HG02938 (cell line): ENCODE results near the gene CAMK2D.

ENCODE experiments used
- ATAC-seq: cut with Tn5 transposase; IDR thresholded peaks from one replicate; pipeline ENCODE4 v1.9.1; 2021; ENCODE audit warnings: mild to moderate bottlenecking, moderate library complexity; ENCODE audit not compliant: unreplicated experiment

The CAMK2D gene

DNA sequence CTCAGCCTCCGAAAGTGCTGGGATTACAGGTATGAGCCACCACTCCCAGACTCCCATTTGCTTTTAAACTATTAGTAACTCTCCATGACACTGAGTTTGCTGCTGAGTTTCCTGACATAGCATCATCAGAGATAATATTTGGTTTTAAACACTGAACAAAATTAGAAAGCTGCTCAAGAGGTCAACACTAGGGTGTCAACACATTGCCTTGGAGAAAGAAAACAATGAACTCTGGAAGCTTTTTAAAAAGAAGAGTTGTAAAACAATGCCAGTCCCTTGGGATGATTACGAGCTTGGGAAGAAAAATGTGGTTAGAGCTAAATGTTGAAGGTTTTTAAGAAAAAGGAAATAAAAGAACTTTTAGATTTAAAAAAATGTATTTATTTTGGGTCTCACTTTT lies 264.8 kb downstream of the CAMK2D start:
- ATAC-seq, result no peak

DNA sequence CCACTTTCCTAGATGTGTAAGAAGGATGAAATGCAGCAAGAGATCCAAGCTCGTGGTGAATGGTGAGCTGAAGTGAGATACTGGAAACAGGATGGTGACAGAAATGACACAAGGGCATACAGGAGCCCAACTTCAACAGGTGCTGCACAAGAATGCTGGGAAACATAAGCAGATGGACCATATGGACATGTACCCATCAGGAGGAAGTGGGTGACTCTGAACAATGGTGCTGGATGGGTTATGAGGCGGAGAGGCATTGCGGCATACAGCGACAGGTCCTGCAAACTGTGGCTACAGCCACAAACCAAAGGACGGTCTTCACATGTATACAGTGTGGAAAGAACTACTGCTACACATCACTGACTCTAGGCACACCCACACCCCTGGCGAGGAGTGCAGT lies 265.7 kb downstream of the CAMK2D start:
- no peak for ATAC-seq

DNA sequence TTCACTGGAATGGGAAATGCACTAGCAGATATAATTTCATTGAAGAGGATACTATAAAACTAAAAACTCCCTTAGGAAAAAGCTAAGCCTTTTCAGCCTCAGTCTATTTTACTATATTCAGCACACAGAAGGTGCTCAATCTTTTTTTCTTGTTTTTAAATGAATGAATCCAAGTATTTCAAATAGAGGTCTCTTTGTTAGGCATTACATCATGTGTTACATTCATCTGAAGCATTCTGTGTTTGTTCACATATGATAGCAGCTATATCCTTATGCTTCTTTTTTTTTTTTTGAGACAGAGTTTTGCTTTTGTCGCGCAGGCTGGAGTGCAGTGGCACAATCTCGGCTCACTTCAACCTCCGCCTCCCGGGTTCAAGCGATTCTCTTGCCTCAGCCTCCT lies 278.4 kb downstream of the CAMK2D start:
- no peak for ATAC-seq

DNA sequence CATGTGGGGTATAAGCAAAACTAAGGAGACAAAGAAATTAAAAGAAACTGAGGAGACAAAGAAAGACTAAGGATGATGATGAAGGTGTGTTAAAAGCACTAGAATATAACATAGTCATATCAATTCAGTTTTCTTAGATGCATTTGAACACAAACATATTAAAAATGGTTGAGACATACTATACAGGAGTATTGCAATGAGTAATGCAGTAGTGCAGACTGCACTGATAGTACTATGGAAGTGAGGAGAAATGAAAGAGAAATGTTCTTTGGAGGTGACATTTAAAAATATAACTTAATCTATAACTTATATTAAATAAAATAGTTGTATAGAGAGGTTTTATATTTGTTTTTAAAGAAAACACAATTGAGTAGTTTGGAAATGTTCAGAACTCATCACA lies 279.2 kb downstream of the CAMK2D start:
- no peak for ATAC-seq

DNA sequence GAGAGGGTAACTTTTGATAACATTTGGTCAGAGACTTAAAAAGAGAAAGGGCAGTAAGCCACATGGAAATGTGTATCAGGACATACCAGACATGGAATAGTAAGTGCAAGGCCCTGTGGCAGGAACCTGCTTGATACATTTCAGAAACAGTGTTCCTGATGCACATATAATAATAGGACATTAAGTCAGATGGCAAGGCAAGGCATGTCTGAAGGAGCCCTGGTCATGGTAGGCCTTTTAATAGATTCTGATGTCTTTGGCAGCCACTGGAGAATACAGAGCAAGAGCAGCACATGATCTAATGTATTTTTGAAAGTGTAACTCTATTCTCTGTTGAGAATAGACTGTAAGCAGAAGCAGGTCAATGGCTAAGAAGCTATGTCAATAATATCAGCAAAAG lies 279.7 kb downstream of the CAMK2D start:
- no peak for ATAC-seq

DNA sequence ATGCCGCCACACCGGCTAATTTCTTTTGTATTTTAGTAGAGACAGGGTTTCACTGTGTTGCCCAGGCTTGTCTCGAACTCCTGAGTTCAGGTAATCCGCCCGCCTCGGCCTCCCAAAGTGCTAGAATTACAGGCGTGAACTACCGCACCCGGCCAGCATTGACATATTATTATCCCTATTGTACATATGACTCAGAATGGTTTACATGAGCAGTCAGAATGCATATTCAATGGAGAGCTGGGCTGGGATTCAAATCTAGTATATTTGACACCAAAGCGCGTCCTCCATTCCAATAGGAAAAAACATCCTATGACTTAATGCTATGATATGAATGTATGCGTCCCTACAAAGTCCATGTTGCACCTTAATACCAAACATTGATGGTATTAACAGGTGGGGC lies 281.4 kb downstream of the CAMK2D start:
- ATAC-seq, result no peak

DNA sequence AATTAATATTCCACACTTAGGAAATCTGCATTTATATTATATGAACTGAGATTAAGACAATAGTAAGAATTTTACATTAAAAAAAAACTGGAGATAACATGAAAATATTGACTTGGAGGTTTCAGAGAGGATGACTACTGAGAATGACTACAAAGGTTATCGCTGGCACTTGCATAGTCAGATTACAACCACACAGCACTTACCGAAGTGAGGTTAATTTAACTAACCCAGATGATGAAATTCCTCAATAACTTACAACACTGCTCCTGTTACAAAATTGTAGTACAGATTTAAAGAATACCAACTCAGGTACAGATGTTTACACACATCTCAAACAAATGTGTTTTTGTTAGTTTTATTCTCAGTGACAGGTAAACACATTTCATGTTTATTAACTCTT lies 283.5 kb downstream of the CAMK2D start:
- ATAC-seq, result no peak

DNA sequence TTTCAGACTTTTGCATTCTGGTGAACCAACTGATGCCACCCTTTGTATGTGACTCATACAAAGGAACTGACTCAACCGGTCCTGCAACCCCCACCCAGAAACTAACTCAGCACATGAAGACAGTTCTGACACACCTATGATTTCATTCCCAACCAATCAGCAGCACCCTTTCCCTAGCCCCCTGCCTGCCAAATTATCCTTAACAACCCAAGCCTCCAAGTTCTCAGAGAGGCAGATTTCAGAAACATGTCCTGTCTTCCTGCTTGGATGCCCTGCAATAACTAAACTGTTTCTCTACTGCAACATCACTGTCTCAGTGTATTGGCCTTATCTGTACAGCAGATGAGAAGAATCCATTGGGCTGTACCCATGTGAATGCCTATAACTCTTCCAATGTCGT lies 284.7 kb downstream of the CAMK2D start:
- ATAC-seq, result no peak

DNA sequence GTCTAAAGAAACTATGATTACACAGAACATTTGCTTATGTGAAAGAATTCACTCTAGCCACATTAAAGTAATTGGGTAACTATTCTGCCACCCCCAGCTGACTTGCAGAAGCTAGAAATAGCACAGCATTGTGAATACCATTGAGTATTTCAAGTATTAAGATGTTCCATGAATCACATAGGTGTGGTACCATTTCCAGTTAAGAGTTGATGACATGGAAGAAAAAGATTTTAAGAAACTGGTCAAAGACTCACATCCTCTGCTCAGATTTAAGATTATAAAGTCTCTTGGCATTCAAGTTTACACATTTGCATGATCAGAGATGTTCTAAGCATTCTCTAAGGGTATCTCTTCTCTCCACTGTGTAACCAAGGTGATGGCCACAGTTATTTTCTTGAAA lies 287.5 kb downstream of the CAMK2D start:
- no peak for ATAC-seq

DNA sequence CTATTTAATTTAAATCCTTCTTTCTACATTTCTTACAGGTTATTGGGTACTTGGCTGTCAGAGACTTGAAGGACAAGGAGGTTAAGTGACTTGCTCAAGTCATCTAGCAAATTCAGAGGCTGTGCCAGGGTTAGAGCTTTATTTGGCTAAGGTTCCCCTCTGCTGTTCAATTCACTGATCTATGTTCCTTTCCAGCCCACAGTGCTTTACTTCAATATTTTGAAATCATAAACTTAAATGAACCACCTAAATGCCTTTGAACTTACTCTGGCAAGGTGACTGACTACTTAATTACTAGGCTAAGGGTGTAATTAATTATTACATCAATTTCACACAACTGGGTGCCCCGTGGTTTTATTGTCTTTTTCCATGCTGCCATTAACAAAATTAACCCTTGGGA lies 288.7 kb downstream of the CAMK2D start:
- ATAC-seq, result no peak

DNA sequence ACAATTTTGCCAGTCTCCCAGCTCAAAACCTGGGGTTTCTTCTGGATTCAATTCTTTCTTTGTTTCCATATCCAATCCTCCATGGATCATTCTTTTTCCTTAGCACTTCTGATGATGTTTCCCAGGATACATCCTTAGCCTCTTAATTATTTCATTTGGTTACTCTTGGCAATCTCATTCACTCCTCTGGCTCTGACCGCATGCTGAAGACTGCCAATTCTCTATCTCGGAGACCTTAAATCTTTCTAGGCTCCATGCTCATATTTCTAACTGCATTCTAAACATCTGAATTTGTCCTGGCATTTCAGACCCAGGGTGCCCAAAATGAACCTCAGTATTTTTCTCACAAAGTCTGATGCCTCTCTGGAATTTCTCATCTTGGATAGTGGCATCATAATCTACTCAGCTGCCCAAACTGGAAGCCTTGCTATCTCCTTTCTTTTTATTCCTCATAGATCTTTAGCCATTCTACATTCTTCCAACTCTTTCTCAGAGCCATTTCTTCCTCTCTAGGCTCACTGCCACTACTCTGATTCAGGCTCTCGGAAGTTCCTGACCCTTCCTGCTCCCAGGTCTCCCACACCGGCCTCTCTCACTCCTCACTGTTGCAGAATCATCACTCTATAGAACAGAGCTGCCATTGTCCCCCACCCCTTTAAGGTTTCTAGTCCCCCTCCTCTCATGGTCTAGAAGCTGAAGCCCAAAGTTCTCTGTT lies 290.2 kb downstream of the CAMK2D start:
- no peak for ATAC-seq

DNA sequence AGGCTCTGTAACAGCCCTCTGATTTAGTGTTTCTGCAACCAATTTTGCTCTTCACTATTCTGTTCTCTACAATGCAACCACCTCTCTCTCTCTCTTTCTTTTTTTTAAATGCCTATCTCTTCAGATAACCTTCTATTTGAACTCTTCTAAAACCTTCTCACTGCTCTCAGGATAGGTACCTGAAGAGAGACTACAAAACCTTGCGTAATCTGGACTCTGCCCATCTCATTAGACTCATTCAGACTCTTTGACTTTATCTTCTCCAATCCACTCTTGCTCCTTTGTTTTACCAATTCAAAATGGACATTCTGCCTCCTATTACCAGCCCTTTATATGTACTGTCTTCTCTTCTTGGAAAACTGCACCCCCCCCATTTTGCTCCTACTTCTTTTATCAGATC lies 291.6 kb downstream of the CAMK2D start:
- no peak for ATAC-seq

DNA sequence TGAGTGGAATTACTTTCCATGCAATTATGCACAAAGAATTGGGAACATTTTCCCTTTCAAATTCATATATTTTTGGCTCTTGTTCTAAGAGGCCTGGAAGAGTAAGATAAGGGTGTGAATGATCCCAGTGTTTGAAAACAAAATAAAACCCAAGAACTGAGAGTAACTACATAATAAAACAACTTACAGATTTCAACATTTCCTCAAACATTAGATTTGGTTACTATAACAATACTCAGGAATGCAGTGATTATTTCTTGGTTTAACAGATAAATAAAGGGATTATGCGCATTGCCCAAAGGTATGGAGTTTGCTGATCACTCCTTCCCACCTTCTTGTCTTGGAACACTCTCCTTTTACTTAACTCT lies 292.5 kb downstream of the CAMK2D start:
- no peak for ATAC-seq

DNA sequence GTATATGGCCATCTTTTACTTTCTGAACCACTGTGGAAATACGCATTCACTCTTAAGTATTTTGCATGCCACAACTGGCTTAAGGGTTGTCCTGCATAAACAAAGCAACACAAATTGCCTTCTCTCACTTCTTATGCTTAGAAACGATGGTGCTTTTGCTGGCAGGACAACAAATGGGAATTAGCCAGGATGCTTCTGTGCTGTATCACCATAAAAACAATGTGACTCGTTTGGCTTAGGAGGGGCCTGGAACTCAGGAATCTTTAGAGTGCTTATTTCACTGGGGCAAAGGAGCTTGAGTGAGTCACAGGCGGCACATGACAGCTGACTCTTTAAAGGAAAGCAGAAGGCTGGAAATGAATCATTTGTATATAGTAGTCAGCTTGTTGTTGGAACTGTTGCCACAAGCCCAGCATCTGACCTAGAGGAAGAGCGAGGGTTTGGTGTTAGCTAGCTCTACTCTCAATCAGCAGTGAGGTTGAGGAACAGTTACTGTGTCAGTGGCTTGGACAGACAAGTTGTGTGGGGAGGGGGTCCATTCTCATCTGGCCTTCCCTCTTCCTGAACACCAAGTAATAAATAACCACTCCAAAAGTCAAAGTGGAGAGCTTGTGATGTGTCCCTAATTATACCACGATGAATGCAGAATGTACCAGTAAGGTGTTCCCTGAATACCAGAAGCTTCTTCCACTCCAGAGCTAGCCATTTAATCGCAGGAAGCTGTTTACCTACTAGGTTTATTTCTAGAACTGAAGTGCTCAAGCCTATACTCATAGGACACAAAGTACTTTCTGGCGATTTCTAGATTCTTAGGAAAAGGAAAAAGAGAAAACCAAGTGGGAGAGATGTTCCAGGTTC lies 293.1 kb downstream of the CAMK2D start:
- ATAC-seq, result no peak

DNA sequence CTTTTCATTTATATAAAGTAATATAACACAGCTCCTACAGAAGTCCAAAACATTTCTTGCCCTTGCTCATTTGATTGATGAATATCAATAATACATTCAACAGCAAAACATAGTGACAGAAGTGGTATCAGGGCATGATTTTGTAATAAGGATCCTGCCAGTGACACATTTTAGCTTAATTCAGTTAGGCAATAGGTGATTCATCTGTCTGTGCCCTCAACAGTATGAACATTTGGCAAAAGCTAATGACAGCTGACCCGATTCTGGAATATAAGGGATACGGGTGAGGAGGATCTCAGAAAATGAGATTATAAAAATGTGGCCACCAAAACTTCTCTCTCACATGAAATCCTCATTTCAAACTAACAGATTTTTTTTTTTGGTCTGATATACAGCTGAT lies 294.0 kb downstream of the CAMK2D start:
- no peak for ATAC-seq

DNA sequence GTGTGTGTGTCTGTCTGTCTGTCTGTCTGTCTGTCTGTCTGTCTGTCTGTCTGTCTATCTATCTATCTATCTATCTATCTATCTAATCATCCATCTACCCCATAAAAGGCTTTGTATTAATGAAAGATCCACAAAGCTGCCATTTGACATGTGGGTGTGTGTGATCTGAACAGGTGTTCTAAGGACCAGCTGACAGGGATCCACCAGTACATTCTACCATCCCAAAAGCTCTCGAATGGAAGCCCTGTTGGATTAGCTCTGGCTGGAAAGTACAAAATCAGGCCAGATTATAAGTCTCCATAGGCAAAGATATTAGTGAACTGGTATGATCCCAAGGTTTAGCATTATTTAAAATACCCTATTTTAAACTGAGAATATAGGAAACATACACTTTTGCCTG lies 299.3 kb downstream of the CAMK2D start:
- no peak for ATAC-seq

DNA sequence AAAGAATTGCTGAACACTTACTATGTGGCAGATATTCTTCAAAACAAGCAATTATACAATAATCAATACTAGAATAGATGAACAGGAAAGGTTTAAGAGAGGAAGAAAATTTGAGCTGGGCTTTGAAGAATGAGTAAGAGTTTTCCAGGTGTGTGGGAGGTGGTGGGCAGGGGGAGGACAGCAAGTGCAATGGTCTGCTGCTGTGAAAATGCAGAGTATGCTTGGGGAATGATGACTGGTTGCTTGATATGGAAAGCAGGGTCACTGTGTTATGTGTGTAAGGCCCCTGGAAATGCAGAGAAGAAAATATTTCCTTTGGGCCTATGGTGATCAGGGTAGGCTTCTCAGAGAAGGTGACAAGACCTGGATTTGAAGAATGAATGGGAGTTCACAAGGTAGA lies 300.3 kb downstream of the CAMK2D start:
- no peak for ATAC-seq

DNA sequence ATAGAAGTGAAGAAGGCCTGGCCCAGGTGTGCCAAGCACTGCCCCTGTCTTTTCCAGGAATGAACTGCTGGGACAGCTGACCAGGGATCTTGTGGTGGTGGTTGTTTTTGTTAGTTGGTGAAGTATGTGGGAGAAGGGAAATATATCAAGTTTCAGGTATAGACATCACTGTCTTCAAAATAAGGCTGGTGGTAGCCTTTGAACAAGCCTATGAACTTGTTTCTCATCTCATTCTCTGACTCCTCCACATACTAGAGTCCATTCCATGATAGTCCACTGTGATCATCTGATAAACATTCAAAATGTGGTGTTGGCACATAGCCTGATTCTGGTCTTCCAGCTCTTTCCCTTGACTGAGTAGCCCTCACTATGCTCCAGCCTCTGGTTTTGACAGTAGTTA lies 303.7 kb downstream of the CAMK2D start:
- no peak for ATAC-seq

DNA sequence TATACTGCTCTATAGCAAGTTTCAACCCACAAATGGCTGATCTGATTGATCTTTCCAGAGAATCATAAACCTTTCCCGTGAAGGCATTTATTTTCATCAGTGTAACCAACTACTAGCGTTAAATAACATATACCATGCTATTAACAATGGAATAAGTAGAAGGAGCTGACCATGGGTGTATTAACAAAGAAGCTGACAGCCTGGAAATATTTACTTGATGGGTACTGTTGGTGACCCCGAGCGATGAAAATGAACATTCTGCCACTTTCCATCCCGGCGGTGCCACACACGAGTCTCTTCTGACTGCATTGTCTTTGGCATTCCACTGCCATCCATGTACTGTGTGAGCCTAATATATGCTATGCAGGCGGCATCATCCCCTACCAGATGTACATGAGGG lies 304.4 kb downstream of the CAMK2D start:
- no peak for ATAC-seq

DNA sequence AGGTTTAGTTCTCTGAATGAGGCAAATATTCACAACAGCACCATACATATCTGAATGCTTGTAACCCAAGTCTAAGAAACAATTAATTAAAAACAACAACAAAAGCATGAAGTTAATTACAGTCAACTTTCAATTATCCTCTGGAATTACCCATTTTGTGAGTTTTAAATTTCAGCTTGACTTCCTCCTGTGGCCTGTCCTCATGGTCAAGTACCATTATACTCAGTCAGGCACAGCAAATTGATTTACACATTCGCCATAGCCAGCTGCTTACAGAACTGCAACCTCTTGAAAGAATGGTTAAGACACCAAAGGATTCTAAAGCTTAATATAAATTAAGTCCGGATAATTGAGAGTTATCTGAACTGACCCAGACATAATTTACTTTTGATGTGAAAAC lies 306.5 kb downstream of the CAMK2D start:
- ATAC-seq, result no peak

DNA sequence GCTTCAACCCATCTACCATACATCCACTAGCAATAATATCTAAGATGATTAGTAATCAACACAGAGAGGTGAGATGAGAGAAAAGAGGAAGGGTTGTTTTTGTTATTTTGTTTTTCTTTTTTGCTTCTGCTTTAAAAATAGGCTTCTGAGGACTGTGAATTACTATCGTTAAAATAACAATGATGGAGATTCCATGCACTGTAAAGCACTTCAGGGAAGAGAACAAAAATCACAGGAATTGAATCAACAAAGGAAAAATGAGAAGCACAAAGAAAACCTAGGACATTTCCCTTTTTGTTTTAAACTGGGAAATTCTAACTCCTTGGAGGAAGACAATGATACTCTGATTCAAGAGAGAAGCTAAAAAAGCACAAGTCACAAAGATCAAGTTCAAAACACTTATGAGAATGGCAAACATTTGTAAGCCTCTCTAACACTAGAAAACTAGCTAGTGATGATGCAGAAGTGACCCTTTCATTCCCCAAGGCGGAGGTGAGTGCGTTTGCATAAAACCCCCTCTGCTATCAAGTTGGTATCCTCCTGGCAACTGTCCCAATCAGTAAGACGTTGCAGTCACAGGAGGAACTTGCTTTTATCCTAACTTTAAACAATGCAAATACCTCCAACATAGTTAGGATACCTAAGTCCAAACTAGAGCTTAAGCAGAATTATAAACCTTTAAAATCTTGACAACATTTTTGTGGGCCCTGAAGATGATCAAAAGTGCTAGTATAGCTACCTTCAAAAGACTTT lies 308.5 kb downstream of the CAMK2D start:
- no peak for ATAC-seq

DNA sequence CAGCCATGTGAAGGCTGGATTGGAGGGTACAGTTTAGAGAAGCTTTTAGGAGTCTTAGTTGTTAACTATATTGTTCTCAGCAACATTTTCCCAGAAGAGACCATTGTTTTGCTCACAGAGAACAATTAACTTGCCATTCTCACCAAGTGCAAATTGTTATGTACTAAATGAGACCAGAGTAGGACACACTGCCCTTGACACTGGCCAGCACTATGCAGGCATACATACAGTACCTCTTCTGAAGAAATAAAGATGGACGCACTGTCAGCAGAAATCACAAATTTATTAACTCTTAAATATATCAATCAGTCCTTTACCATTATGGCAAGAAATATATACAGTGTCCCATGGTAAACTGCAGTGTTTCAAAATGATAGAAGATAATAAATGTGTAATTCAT lies 309.4 kb downstream of the CAMK2D start:
- no peak for ATAC-seq
